ENCODE measurements around the gene SIGLEC1. TPM values are rescaled to one million over a fixed set of nuclear protein-coding genes. Genes with fewer than 3 reads are reported as not detected.

The SIGLEC1 gene
- total RNA-seq, 1 donor from 2014 or later = 3.5 TPM

DNA sequence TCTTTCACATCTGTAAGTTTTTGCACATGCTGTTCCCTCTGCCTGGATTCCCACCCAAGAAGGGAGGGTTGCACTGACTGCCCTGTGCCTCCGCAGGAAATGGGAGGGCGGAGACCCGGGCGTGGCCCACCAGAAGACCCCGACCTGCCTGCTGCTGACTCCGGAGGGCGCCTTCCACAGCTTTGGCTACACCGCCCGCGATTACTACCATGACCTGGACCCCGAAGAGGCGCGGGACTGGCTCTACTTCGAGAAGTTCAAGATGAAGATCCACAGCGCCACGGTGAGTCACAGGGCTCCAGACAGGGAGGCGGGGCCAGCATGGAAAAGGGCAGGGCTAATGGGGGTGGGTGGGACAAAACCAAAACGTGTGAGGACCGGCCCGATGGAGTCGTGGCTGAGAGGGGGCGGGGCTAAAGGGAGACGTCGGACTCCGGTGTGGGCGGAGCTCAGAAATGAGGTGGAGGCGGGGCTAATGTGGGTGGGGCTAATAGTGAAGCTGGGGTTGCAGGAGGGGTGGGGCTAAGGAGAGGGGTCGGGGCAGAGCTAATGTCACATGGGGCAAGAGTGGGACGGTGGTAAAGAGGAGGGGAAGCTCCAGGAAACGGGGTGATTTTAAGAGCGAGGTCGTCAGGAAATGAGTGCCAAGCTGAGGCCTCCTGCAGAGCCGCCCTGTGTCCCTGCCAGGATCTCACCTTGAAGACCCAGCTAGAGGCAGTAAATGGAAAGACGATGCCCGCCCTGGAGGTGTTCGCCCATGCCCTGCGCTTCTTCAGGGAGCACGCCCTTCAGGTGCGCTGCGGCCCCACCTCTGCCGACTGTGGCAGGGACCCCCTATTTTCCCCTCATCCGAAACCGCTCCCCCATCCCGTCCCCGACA, 32.6 kb upstream of the SIGLEC1 start:
- DNase-seq = no peak

- no peak for DNase-seq
These were observed 31.6 kb upstream of the SIGLEC1 start for GRCh38 chr20:3744037-3744436.

- DNase-seq = no peak
These were observed 30.9 kb upstream of the SIGLEC1 start for GRCh38 chr20:3743251-3743650.

DNA sequence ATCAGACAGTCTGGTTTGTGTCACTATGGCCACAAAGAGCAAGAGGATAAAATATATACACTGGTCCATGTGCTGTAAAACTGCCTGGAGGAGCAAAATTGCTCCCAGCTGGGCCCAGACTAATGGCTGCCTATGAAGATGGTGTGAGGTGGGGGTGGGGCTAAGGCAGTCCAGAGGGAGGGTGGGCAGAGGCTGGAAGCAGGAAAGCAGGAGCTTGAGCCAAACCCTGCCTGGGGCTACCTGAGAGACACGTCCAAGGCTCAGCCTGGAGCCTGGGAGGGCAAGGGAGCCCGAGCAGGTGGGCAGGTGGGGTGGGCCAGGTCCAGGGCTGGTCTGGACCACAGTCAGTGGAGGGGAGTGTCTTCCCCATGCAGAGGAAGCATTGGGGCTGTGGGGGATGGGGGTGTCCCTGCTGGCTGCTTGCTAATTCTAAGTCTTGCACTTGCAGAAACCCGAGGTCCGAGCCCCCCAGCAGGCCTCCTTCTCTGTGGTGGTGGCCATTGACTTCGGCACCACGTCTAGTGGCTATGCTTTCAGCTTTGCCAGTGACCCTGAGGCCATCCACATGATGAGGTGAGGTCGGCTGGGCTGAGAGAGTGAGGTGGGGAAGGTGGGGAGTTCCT, 29.5 kb upstream of the SIGLEC1 start:
- DNase-seq = no peak

DNA sequence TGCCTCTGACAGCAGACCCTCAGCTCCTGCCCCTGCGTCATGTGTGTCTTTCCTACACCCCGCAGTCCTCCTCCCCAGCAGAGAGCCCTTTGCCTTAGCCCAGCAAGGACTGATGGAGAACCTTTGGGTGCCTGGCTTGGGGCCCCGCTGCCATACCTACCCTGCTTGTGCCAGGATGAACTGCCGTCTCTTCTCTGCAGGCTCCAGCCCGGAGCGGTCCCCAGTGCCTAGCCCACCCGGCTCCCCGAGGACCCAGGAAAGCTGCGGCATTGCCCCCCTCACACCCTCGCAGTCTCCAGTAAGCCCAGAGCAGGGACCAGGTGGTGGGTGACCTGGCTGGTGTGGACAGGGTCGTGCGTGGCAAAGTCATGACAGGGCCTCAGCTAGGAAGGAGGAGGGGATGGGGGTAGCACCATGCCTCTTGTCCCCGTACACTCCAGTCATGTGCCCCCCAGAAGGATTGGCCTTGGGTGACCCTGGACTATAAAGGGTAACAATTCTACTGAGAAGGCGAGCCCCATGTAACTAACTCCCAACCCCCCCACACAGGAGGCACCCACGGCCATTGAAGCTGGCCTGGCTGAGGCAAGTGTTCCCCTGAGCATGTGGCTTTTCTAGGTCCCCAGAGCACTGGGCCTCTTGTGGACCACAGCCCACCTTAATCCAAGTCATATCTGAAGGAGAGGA, 28.4 kb upstream of the SIGLEC1 start:
- DNase-seq = no peak

GRCh38 chr20:3739926-3740451, 27.6 kb upstream of the SIGLEC1 start:
- no peak for DNase-seq

- DNase-seq = no peak
These were observed 26.9 kb upstream of the SIGLEC1 start for GRCh38 chr20:3739054-3739925.

- no peak for DNase-seq
These were observed 26.0 kb upstream of the SIGLEC1 start for GRCh38 chr20:3738111-3739053.

GRCh38 chr20:3735768-3736167, 23.4 kb upstream of the SIGLEC1 start:
- no peak for DNase-seq

DNA sequence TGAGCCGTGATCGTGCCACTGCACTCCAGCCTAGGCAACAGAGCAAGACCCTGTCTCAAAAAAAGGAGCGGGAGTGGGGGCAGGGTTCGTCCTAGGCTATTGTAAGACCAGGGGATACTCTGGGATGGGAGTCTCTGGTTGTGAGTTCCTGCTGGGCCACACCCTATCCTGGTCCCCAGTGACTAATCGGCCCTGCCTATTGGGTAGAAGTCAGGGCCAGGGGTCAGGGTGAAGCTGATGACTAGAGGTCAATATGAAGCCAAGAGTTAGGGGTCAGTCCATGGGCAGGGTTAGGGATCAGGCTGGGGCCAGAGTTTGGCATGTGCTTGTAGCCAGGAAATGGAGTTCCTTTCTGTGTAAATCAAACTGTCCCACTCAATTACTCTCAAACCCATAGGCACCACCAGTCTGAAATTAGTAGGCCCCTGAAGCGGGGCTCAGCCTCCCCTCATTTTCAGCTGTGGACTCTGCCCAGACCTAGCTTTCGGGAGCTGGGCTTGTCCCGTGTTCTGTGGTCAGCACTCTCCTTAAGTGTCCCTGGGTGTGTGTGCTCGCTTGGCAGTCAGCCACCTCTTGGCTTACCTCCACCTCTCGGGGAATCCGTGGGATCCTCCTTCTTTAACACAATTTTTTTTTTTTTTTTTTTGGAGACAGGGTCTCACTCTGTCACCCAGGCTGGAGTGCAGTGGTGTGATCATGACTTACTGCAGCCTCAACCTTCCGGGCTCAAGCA, 21.9 kb upstream of the SIGLEC1 start:
- DNase-seq = no peak

DNA sequence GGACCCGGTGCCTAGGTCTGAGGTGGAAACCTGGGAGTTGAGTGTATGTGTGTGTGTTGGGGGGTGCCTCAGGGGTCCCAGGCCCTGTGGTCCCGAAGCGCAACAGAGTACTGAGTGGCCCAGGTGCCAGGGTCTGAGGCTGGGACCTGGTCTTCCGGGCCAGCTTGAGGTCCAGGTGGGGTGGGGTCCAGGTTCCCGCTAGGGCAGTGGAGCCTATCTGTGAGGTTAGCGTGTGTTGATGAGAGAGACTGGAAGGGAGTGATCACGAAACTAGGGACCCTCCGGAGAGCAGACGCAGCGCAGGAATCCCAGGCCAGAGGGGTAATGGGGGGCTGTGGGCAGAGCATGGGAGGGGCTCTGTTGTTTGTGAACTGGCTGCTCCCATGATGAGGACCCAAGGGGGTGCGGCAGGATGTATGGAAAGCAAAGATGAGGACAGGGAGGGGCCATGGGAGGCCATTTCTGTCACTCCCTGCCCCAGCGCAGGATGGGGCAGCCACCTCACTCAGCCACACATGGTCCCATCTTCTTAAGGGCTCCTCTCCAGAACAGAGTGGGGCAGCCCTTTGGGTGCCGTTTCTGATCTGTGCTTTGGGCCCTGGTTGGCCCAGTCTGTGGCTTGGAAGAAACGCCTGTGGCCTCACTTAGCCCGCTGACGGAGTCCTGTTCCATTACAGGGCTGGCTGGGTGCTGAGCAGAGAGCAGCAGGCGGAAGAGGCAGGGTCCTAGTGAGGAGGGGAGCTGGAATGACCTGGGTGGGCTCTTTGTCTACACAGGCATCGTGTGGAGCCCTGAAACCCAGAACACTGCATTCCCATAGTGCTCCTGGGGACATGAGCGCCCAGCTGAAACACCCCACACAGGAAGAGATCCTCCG, 21.0 kb upstream of the SIGLEC1 start:
- no peak for DNase-seq

DNA sequence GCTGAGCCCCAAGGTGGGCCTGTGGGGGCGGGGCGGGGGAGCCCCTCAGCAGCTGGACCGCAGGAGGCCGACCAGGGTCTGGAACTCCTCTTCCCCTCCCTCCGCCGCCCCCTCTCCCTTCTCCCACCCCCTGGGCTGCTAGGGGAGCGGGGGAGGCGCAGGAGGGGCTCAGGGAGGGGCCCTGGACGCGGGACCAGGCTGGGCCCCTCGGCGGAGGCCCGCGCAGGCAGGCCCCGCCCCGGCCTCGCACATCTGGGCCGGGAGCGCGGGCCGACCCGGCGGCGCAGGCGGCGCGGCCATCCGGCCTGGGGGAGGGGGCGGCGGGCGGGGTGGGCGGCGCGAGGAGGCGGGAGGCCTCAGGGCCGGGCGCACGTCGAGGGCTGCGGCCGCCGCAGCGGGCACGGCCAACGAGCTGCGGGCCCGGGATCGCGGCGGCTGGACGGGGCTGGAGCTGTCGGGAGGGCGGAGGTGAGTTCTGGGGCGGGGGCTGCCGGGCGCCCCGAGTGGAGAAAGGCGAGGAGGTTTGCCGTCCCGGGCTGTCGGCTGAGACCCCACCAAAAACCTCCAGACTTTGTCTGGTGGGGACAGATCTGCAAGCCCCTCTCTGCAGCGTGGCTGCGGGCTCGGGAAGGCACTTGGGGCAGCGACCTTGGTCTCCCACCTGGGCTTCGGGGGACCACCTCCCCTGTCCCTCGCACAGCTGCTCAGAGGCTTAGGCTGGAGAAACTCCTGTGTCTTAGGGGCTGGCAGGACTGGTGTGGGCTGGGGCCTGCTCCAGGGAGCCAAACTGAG, 20.1 kb upstream of the SIGLEC1 start, which contains the start of gene HSPA12B:
HSPA12B (plus strand) TSS at position 359 of the 792 bp plus-strand sequence. CDS start 5,990 bp downstream, outside the sequence.
- DNase-seq = no peak

- DNase-seq = no peak
These were observed 19.5 kb upstream of the SIGLEC1 start for GRCh38 chr20:3731944-3732326.

- DNase-seq = no peak
These were observed 18.6 kb upstream of the SIGLEC1 start for GRCh38 chr20:3730803-3731672.

GRCh38 chr20:3729811-3730540, 17.6 kb upstream of the SIGLEC1 start:
- no peak for DNase-seq

GRCh38 chr20:3729378-3729777, 17.0 kb upstream of the SIGLEC1 start:
- DNase-seq = no peak

All from skin of body (tissue), 2 donors.